Mononuclear cell (primary cell): ENCODE measurements around the gene SAP30BP. TPM values are rescaled to one million over a fixed set of nuclear protein-coding genes. Genes with fewer than 3 reads are reported as not detected.

Source experiments
- H3K27me3 ChIP-seq: 2 replicates; pipeline ENCODE4 v1.6.0; 2011; ENCODE audit warnings: low read length, control low read depth; ENCODE audit not compliant: insufficient read depth
- H3K4me1 ChIP-seq: 2 replicates; pipeline ENCODE4 v1.5.1; 2011; ENCODE audit warnings: mild to moderate bottlenecking, low read length, control low read depth; ENCODE audit not compliant: insufficient read depth
- H3K4me3 ChIP-seq: 2 replicates; pipeline ENCODE4 v1.5.1; 2011; ENCODE audit warnings: mild to moderate bottlenecking, low read length, moderate library complexity
- H3K9me3 ChIP-seq: 2 replicates; pipeline ENCODE4 v1.5.1; 2011; ENCODE audit warnings: low read depth, mild to moderate bottlenecking, control low read depth, low read length
- total RNA-seq: library from RNA; depleted of rRNA; stranded (reverse); fragments of >200 nt; gene quantifications from one replicate; pipeline ENCODE4 v1.2.3, GENCODE V29; 2012

The SAP30BP gene
- total RNA-seq, 1 donor, result 105 TPM

DNA sequence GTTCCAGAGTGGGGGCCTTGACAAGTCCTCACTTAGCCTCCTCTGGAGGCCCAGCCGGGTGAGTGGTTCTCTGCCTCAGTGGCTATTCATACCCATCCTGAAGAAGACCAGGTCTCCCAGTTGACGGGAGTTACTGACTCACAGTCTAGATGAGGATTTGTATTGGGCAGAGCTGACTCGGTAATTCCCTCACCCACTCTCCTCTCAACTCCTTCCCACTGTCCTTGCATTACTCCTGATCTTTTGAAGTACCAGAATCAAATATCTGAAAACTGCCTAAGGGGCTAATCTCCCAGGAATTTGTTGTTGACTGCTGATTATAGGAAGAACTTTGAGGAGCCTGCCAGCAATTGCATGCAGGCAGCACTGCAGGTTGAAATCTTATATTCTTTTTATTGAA, 14.2 kb downstream of the SAP30BP start:
- Histone ChIP-seq H3K4me1 (no peaks in the 10 kb centered on the region), H3K27me3 (no peaks in the 10 kb centered on the region), H3K9me3 (no peaks in the 10 kb centered on the region), H3K4me3 (no peak overlapping the region)

DNA sequence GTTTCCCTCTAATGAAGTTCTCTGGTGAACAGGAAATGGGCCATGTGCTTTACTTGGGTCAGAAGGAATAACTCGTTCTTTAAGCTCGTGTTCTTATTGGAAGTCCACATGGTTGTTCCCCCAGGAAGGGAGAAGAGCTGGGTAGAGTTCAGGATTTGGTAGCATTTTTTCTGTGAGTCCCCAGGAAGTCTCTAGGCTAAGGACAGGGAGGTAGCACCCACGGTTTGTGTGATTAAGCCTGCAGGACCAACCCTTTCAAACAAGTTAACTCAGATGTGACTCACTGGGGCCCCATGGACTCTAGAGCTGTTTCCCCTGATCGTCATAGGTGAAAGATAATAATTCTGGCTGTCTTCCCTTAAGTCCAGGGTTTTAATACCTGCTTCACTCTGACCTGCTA, 16.4 kb downstream of the SAP30BP start:
- no peak overlapping the region for H3K4me3 ChIP-seq
- peaks cover 22% of the 10 kb centered on the region for H3K4me1 ChIP-seq
- H3K9me3 ChIP-seq, result no peaks in the 10 kb centered on the region
- H3K27me3 ChIP-seq, result no peaks in the 10 kb centered on the region

DNA sequence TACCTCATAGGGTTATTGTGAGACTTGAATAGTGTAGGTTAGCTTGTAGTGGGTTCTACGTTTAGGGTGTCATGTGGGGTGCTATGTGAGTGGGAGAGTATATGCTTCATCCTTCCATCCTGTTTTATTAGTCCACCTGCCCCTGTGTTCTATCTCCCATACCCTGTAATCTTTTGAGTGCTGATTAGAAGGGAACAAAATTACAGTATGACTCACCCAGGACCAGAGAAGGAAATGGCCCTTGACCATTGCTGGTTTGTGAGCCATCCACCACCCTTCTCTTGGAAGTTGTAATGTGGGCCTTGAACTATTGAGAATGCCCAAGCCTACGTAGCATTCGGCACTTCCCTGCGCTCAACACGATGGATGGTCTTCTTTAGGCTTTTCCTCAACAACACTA, 17.1 kb downstream of the SAP30BP start:
- Histone ChIP-seq H3K27me3 (no peaks in the 10 kb centered on the region), H3K9me3 (no peaks in the 10 kb centered on the region), H3K4me1 (peaks cover 29% of the 10 kb centered on the region), H3K4me3 (no peak overlapping the region)

DNA sequence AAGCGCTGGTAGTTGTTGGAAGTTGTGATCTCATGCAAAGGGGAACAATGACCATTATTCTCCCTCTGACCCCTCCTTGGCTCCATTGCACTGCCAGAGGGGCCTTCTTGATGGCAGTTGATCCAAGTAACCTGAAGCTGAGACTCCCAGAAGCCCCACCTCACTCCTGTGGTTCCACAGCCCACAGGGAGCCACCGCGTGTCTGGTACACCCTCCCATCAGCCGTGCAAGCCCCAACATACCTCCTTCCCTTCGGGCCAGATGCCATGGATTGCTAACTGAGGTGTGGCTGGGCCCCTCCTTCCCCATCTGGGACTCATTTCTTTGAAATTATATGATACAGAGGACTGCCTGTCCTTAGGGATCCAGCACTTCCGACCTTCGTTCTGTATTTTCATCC, 17.8 kb downstream of the SAP30BP start:
- Histone ChIP-seq H3K9me3 (no peaks in the 10 kb centered on the region), H3K4me1 (peaks cover 36% of the 10 kb centered on the region), H3K27me3 (no peaks in the 10 kb centered on the region), H3K4me3 (no peak overlapping the region)

GRCh38 chr17:75685499-75685898, 18.4 kb downstream of the SAP30BP start:
- no peak overlapping the region for H3K4me3 ChIP-seq
- H3K4me1 ChIP-seq, result peaks cover 41% of the 10 kb centered on the region
- no peaks in the 10 kb centered on the region for H3K9me3 ChIP-seq
- H3K27me3 ChIP-seq, result no peaks in the 10 kb centered on the region

DNA sequence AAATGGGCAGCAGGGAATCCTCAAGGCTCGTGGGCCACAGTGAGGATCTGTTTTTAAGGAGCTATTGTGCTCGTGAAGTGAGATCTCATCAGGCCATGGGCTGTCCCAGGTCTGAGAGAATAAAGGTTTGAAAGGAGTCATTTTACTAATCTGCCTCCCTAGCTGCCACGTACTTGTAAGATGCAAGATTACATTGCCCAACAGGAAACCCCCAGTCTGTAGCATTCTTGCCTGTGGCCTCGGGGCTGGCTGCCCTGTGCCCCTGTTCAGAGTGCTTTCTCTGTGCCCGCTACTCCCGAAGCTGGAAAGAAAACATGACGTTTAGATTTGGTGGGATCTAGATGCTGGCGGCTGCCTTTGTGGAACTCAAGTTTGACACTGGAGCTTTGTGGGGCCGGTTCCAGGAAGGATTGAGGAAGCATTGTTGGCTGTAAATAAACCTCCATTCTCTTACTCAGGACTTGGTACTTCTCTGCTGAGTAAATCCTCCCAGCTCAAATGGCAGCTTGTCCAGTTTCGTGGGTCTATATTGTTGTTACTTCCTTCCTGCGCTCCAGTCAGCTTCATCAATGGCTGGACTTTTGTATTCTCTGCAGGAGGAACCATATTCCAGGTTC, 21.2 kb downstream of the SAP30BP start:
- H3K27me3 ChIP-seq, result no peaks in the 10 kb centered on the region
- no peaks in the 10 kb centered on the region for H3K9me3 ChIP-seq
- H3K4me1 ChIP-seq, result peaks cover 53% of the 10 kb centered on the region
- H3K4me3 ChIP-seq, result no peak overlapping the region

GRCh38 chr17:75689441-75689873, 22.3 kb downstream of the SAP30BP start:
- Histone ChIP-seq H3K9me3 (no peaks in the 10 kb centered on the region), H3K4me1 (peaks cover 53% of the 10 kb centered on the region), H3K27me3 (no peaks in the 10 kb centered on the region), H3K4me3 (no peak overlapping the region)

GRCh38 chr17:75691371-75691791, 24.2 kb downstream of the SAP30BP start:
- H3K4me1 ChIP-seq, result peaks cover 52% of the 10 kb centered on the region
- no peaks in the 10 kb centered on the region for H3K27me3 ChIP-seq
- H3K4me3 ChIP-seq, result no peak overlapping the region
- H3K9me3 ChIP-seq, result no peaks in the 10 kb centered on the region

DNA sequence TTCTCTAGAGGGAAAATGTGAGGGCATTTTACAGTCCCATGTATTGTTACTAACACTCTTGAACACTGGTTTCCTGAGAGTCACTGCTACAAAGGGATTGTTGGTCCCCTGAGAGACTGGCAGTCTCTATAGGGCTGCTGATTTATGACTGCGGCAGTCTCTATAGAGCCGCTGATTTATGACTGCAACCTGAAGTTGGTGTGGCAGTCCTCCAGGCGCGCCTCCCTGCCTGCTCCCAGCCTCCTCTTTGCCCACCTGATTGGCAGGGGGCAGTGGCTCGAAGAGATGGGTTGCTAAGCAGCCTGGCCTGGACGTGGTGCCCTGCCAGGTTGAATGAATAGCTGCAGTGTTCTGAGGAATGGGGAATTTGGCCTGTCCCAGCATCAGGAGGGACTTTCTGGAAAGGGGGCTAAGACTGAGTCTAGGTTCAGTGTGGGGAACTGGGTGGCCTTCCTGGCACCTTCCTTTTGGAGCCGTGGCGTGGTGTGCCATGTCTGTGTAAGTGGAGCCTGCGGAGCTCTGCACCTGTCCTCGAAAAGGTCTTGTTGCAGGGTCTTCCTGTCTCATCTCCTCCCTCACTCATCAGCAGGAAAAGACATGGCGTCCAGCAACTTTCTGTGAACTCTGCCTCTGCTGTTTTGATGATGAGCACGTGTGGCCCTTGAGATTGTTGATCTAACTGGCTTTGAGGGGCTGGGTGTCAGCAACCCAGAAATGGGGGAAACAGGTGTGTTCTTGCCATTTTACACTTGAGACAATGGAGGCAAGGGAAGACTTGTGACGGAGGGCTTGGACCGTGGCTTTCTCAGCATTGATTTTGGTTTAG, 24.9 kb downstream of the SAP30BP start:
- Histone ChIP-seq H3K4me1 (peaks cover 46% of the 10 kb centered on the region), H3K9me3 (no peaks in the 10 kb centered on the region), H3K27me3 (no peaks in the 10 kb centered on the region), H3K4me3 (no peak overlapping the region)

DNA sequence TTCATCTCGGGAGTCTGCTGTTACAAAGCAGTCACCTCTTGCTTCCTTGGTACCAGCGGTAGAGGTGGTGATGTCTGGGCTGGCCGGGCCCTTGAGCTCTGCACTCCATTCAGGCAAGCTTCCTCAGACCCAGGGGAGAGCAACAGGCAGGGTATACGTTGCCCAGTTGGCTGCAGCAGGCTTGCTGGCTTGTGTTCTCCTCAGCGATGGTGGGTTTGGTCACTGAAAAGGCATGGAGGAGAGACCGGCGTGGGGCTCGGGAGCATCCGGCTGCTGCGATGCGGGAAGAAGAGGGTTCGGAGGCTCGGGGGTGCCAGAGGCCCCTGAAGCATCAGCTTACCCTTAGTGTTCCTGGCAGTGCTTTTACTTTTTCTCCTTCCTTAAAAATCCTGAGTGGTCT, 25.8 kb downstream of the SAP30BP start:
- Histone ChIP-seq H3K4me3 (no peak overlapping the region), H3K27me3 (no peaks in the 10 kb centered on the region), H3K9me3 (no peaks in the 10 kb centered on the region), H3K4me1 (peaks cover 36% of the 10 kb centered on the region)

DNA sequence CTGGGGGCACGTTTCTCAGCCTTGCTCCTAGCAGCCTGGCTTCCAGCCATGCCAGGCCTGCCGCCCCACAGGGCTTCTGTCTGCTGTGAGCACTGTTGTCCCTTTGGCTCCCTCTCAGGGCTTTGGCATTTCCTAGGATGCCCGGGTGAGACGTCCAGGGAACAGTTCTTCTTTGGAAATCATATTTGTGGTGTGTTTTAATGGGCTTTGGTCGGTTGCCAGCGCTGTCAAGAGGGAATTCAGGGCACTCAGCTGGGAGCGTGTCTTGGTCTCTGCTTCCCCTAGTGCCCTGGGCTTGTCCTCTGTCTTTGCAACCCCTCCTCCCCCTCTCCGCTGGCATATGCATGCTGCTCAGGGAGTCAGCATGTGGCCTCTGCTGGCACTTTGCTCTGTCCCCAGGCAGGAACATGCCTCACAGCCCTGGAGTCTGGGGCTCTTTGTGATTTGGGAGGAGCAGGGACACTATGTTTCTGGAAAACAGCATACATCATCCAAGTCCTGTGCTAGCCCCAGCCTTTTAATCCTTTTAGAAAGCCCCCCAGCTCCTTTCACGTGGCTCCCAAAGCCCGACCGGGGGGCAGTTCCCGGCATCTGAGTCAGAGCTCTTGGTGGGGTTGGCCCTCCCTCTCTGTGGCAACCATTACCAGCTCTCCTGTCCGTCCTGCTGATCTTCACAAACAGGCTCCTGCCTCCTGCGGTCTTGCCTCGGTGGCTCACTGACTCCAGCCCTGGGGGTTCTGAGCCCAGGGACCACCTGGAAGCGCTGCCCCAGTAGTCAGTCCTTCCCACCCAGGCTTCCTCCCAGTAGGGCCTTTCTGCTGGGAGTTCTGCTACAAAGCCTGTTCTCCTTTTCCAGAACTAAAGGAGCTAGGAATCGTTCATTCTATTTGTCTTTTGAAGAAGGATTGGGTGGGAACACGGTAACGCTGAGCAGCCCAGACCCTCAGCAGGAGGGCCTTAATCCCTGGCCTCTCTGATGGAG, 26.7 kb downstream of the SAP30BP start:
- H3K9me3 ChIP-seq, result no peaks in the 10 kb centered on the region
- no peaks in the 10 kb centered on the region for H3K27me3 ChIP-seq
- peaks cover 28% of the 10 kb centered on the region for H3K4me1 ChIP-seq
- no peak overlapping the region for H3K4me3 ChIP-seq

DNA sequence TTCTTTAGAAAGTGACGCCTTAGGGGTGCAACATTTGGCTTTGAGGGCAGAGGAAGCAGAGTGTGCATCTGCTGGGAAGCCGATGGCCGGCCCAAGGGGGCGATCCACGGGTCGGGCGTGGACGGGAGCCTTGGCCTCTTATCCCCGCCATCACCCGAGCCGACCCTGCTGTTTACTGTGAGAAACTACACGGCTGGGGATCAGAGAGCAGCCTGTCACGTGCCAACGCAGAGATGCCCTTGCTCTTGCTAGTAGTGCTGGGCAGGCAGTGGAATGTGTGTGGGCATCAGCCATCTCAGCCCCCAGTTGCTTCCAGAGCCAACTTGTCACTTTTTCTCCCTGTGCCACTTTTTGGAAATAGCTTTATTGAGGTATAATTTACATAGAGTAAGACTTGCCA, 27.4 kb downstream of the SAP30BP start:
- Histone ChIP-seq H3K27me3 (no peaks in the 10 kb centered on the region), H3K9me3 (no peaks in the 10 kb centered on the region), H3K4me1 (peaks cover 21% of the 10 kb centered on the region), H3K4me3 (no peak overlapping the region)

DNA sequence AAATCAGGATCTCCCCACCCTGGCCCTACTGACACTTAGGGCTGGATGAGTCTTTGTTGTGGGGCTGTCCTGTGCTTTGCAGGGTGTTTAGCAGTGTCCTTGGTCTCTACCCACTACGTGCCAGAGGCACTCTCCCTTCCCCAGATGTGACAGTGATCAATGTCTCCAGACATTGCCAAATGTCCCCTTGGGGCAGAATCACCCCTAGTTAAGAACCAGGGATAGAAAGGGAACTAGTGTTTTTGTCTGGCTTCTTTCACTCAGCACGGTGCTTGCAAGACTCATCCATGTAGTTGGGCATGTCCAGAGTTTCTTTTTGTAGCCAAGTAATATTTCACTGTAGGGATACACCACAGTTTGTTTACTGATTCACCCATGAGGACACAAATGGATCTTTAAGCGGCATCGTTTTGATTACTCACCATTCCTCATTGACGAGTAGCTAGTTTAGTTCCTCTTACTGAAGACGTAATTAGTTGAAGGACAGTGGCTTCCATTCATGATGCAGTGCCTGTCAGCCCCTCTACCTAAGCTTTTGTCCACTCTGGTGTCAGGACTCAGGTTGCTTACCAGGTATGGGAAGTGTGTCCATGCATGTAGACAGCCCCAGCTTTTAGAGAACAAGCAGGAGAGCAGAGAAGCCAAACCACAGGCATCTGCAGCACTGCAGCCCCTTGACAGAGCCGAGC, 28.1 kb downstream of the SAP30BP start:
- Histone ChIP-seq H3K4me1 (peaks cover 13% of the 10 kb centered on the region), H3K9me3 (no peaks in the 10 kb centered on the region), H3K27me3 (no peaks in the 10 kb centered on the region), H3K4me3 (no peak overlapping the region)

GRCh38 chr17:75695830-75696271, 28.7 kb downstream of the SAP30BP start:
- Histone ChIP-seq H3K4me1 (peaks cover 8% of the 10 kb centered on the region), H3K27me3 (no peaks in the 10 kb centered on the region), H3K9me3 (no peaks in the 10 kb centered on the region), H3K4me3 (no peak overlapping the region)
